ENCODE data around the gene RAPH1.
"Not testable (repeated sequence)": the region's sequence is repeated elsewhere in the genome, so short reads cannot be mapped to it uniquely, and the experiment has no call there.

RAPH1 gene

DNA sequence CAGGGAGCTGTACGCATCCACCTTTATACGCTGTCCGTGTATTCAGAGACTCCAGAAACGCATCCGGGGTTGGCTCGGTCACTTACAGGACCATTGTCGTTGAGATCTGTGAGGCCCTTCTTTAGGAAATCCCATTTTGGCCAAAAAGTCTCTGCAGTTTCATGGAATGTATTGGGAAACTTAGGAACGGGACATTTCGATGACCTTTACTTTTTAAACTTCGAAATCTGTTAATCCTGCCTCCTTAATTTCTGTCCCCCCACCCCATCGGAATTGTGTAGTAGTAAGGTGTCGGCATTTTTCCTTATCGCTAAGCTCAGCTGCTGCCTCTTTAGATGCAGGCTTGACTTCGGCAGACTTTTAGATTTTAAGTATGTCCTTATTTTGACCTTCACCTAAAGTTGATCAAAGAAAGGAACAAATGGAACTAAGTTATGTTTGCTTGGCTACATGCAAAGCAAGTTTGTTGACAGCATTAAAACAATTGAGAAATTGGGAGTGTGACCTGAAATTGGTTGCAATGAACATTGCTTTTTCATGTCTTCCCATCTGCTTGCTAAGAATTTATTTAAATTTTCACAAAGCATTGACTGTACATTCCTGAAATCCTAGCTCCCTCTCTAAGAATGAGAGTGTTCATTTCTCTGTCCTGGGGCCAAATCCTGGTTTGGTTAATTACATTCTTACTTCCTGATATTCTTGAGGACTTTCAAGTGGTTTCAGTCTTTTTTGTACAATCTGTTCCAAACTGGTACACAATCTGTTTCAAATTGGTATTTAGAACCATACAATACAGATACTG is 884 bp upstream of the RAPH1 start:
- TF ChIP-seq CTCF (conservative IDR thresholded peaks at IDR 0.05; ENCODE audit: low read depth, low read length) = no peak
- peak overlapping the region; percentile 82 for H3K4me3 ChIP-seq (ENCODE audit: low read depth, low read length)
- DNase-seq (ENCODE audit: low read depth) = peak; percentile 34

GRCh38 chr2:203534621-203535077 is 452 bp downstream of the RAPH1 start:
- peak overlapping the region; percentile 82 for H3K4me3 ChIP-seq (ENCODE audit: low read depth, low read length)
- peak; percentile 34 for DNase-seq (ENCODE audit: low read depth)
- no peak for TF ChIP-seq CTCF (conservative IDR thresholded peaks at IDR 0.05; ENCODE audit: low read depth, low read length)

DNA sequence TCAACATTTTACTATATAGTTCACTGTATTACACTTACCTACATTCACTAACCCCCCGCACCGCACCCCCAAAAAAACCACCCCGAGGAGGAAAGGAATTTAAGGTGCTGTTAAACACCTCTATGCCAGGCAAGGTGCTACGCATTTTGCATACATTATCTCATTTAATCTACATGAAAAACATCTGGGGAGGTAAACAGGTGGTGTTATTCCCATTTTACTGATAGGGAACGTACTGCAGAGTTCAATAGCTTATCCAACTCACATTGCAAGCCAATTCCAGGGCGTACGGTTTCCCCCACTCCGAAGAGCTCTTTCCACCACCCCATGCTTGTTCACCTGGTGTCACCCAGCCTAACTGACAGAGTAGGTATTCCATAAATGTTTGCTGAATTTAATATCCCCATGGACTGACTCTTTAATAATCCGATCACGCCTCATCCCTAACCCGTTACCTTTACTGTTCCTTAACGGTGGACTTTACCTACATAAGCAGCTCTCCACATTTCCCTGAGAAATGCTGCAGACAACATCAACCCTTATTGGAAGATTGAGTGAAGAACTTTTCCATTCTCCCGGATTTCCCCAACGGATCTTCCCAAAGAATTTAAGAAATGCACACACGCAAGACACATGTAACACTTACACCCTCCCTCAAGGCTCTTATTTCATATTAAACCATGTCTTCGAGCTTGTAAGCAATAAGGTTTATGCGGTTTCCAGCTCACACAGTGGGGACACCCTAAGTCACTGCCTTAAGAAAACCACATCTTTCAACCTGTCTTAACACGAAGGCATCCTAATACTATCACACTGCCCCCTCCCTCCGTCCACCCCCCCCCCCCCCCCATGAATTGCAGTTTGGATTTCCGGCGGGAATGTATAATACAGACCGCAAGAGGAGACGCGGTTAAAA is 1.2 kb downstream of the RAPH1 start:
- peak overlapping the region; percentile 82 for H3K4me3 ChIP-seq (ENCODE audit: low read depth, low read length)
- DNase-seq (ENCODE audit: low read depth) = peak; percentile 76
- no peak for TF ChIP-seq CTCF (conservative IDR thresholded peaks at IDR 0.05; ENCODE audit: low read depth, low read length)

DNA sequence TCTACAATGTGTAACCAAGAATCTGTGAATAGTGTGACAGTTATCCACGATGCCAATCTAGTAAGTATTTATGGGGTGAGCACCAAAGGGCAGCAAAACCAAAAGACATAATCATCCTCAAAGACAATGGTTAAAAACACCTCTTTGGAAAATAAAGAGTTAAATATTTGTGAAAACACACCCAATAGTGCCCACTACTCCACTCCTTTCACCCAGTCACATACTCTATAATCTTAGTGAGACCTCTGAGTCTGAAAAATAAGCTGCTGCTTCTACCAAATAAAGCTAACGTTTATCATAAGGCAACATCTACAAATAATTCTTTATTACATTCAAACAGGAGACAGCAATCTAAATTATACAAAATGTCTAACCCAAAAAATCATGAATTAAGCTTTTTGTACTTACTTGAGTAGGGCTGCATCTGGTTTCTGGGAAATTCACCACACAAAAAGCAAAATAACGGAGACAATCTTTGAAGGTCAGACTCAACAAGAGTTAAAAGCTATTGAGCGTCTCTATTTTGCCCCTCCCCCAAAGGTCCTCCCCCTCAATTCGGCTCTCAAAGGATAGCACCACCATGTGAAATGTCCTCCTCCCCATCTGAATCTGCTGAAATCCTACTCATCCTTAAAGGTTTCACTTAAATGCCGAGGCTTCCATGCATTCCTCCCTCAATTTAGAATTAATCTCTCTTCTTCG is 2.0 kb downstream of the RAPH1 start:
- H3K4me3 ChIP-seq (ENCODE audit: low read depth, low read length) = peak overlapping the region; percentile 82
- TF ChIP-seq CTCF (conservative IDR thresholded peaks at IDR 0.05; ENCODE audit: low read depth, low read length) = no peak
- peak; percentile 64 for DNase-seq (ENCODE audit: low read depth)

DNA sequence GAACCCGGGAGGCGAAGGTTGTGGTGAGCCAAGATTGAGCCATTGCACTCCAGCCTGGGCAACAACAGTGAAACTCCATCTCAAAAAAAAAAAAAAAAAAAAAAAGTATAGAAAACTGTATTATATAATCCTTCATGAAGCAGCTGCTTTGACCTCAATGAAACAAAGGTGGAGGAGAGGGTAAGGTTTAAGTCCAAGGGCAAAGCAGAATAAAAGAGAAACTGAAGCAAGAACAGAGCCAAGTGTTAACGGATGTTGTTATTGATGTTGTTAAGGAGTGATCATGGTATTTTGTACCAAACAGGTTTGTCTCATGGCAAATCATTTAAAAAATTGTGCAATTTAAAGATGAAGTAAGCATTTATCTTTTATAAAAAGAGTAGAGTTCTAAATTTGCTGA is 7.4 kb downstream of the RAPH1 start:
- no peak for DNase-seq (ENCODE audit: low read depth)
- no peak for TF ChIP-seq CTCF (conservative IDR thresholded peaks at IDR 0.05; ENCODE audit: low read depth, low read length)
- no peak overlapping the region for H3K4me3 ChIP-seq (ENCODE audit: low read depth, low read length)

- not testable (repeated sequence) for H3K4me3 ChIP-seq (ENCODE audit: low read depth, low read length); DNase-seq (ENCODE audit: low read depth)
Observed at GRCh38 chr2:203513268-203513667, 21.8 kb downstream of the RAPH1 start.

DNA sequence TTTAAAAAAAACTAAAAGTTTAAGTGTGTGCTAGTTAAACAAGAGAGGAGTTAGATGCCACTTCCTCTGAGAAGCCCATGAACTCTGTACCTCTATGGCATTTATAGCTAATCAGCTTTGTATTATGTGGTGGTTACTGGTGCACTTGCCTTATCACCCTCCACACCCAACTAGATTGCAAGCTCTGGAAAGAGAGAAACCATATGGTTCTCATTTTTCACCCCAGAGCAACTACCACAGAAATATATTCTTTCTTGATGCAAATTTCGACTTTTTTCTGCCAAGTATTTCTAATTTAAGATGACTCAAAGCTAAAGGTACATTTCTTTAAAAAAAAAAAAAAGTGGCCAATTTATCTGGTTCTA is 24.2 kb downstream of the RAPH1 start:
- TF ChIP-seq CTCF (conservative IDR thresholded peaks at IDR 0.05; ENCODE audit: low read depth, low read length) = no peak
- no peak for DNase-seq (ENCODE audit: low read depth)
- no peak overlapping the region for H3K4me3 ChIP-seq (ENCODE audit: low read depth, low read length)
